HT1080 (cell line): ENCODE measurements around the gene MEI4. TPM values are rescaled to one million over a fixed set of nuclear protein-coding genes. Genes with fewer than 3 reads are reported as not detected.
A peak's percentile ranks its signal among the peaks of the same experiment; 100 is the strongest.
"Not testable (repeated sequence)": the region's sequence is repeated elsewhere in the genome, so short reads cannot be mapped to it uniquely, and the experiment has no call there.

Experiments used
- DNase-seq: peaks from one replicate; pipeline ENCODE4 v3.0.0-alpha.2; 2015; ENCODE audit warnings: low read depth
- total RNA-seq: library from RNA; depleted of rRNA; stranded (reverse); fragments of >200 nt; shearing (Covaris generic); gene quantifications from 2 replicates; pipeline ENCODE4 v1.2.3, GENCODE V29; 2014

Gene MEI4
- total RNA-seq, 1 experiment from 2014 or later, result 0.06 TPM

GRCh38 chr6:77813090-77813489 is 160.3 kb downstream of the MEI4 start:
- DNase-seq, result no peak

DNA sequence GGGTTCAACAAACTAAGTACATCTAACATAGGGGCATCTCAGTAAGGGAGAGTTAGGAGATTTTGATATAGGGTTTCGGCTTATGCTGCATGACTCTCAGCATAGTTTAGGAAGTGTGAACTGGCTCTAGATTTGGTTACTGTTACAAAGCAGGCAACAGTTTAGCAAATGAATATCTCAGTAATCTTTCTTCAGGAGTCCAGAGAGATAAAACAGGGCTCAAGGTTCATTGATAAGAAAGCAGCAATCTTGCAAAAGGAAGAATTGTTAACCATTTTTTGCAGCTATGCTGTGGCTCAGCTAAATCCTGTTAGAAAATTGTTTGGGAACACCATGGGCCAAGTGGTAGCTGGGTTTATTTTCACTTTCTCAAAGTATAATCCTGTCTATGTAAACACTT is 161.3 kb downstream of the MEI4 start:
- no peak for DNase-seq

DNA sequence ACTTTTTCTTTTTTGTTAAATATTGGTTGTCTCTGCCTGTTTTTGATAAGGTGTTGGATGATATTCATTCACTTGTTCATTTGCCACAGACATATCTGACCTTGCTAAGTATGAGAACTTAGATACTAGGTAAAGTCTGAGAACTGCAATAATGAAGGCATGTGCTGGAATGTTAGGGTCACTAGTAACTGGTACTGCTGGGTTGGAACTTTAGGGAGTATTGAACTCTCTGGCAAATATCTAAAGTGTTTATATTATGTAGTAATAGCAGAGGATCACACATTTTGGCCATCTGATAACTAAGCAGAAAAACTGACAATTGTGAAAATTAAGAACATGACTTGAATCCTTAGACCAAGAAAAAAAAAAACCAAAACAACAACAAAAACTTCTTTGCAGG is 162.7 kb downstream of the MEI4 start:
- no peak for DNase-seq

DNA sequence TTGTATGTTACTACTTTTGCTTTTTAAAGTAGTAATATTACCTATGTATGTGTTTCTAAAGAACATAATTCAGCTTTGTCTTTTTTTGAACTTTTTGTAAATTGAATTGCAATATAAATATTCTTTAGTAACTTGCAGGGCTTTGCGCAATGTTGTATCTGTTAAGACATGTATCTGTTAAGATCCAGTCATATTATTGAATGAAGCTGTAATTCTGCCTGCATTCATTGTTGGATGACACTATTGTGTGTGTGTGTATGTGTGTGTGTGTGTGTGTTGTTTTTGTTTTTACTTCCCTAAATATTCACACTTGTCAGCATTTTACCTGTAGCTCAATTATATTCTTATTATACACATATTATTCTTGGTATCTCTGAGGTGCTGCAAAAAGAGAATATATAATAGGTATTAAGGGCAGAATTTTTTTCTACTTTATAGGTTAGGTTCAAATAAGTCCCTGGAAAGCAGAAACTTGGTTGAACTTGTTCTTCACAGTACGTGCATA is 164.0 kb downstream of the MEI4 start:
- DNase-seq, result no peak

DNA sequence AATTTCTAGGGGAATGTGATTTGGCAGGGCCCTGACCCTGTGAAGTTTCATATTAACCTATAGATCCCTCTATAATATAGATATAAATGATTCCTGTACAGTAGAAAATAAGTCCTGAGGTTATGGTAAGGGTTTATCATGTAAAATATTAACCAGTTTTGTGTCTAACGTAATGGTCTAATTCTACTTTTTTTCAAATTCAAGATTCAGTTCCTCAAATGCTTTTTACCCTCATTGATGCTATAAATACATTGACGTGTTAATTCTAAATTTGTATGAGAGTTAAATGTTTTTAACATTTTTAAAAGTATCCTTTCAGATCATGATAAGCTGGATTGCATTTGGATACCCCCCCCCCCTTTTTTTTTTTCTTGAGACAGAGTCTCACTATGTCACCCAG is 169.4 kb downstream of the MEI4 start:
- DNase-seq, result no peak

GRCh38 chr6:77825204-77825603 is 172.4 kb downstream of the MEI4 start:
- no peak for DNase-seq

- no peak for DNase-seq
Measured at GRCh38 chr6:77829736-77830135, 176.9 kb downstream of the MEI4 start.

DNA sequence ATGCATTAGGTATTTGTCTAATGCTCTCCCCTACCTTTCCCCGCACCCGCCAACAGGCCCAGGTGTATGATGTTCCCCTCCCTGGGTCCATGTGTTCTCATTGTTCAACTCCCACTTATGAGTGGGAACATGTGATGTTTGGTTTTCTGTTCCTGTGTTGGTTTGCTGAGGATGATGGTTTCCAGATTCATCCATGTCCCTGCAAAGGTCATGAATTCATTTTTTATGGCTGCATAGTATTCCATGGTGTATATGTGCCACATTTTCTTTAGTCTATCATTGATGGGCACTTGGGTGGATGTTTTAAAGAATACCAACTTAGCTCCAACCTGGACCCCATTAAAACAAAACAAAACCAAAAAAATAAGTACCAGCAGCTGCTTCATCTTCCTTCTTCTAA is 180.9 kb downstream of the MEI4 start:
- not testable (repeated sequence) for DNase-seq

GRCh38 chr6:77834591-77834996 is 181.8 kb downstream of the MEI4 start:
- no peak for DNase-seq

DNA sequence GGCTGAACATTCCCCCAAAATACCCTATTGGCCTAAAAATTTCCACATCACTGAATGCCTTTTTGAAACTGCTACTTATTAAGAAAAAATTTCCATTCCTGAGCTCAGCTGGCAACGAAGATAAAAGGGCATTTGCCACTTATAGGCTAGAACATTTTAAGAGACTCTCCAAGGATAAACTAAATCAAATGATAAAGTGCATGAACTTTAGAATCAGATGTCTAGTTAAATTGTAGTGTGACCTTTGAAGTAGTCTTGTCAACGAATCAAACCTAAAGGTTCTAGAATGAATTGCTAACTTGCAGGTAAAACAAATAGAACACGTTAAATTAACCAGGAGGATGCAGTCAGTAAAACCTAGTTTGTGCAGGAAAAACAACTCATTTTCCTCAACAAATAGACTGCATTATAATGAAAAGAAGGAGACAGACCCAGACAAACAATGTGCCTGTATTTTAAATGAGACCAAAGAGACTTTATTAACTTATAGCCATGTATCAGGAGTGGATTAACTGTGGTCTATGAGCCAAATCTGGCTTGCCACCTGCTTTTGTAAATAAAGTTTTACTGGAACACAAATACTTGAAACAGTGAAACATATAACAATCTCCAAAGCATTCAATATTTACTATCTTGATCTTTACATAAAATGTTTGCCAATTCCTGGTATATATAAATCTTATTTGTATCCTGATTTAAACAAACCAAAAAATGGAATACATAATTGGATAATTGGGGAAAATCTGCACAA is 184.4 kb downstream of the MEI4 start:
- DNase-seq, result no peak

DNA sequence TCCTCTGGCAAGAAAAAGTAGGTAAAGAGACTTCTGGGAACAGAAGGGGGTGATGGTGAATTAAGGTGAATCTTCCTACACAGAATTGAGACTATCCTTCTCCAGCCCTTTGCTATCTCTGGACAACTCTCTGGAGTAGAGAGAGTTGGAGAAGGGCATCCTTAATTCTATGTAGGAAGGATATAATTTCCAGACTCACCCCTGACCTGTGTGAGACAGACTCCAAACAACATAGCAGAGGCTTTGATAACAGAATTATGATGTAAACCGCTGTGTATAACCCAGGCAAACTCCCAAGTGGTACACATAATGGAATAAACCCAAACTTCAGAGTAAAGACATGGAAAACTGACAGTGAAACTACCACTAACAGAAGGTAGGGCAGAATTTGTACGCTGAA is 186.5 kb downstream of the MEI4 start:
- no peak for DNase-seq

DNA sequence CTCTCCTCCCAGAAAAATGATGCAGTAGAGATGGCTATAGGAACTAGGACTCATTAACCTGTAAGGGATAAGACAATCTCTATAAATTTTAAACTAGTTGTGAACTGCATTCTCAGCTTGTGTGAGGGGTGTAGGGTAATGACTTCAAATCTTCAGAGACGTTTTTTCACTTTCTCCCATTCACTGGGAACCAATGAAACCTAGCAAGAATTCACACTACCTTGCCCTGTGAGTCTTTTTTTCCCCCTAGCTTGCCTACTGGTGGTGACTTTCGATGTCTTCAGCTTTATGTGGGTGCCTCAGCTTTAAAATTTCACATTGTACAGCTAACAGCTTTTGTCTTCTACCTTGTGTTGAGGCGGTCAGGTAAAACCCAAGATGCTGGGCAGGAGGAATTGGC is 192.0 kb downstream of the MEI4 start:
- DNase-seq, result no peak

GRCh38 chr6:77853401-77853800 is 200.6 kb downstream of the MEI4 start:
- DNase-seq, result no peak

GRCh38 chr6:77856391-77856790 is 203.6 kb downstream of the MEI4 start:
- no peak for DNase-seq

DNA sequence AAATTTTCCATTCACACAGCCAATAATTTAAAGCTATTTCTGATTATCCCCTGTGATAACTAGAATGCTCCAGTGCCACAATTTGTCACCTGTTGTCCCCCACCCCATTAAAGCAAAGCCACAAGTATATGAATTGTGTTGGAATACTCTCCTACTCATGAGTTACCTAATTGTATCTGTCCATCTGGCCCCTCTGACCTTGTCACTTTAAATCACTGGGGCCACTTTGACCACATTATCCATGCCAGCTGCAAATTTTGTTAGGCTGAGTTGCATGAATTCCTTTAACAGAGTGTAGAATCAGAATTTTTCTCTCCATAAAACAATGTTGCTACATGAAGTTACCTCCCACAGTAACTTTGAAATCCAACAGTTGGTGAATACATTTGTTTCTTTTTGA is 204.6 kb downstream of the MEI4 start:
- no peak for DNase-seq

DNA sequence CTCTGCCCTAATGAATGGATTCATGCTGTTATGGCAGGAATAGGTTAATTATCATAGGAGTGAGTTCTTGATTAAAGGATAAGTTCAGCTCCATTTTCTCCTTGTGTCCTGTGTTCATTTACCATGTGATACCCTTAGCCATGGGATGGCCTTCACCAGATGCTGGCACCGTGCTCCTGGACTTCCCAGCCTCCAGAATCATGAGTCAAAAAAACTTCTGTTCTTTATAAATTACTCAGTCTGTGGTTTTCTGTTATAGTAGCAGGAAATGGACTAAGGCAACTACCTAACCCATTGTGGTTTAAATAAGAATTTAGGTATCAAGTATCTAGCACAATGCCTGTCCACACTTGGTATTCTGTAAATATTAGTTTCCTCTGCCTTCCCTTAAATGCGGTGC is 223.5 kb downstream of the MEI4 start:
- DNase-seq, result peak; percentile 69

DNA sequence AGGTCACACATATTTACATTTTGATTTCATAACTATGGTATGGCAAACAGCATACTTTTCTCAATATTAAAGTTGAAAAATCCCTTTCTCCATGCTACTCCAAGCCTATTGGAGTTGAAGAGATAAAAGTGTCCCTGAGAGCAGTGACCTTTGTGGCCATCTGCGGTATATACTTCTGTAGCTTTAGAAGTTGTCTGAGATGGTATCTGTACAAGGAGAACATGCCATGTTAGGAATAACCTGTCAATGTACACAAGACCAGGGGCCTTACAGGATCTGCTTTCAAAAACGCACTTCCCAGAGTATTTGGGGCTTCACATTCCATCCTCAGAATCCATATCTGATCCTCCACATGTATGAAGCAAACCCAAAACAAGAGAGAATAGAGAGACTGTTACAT is 226.7 kb downstream of the MEI4 start:
- no peak for DNase-seq

DNA sequence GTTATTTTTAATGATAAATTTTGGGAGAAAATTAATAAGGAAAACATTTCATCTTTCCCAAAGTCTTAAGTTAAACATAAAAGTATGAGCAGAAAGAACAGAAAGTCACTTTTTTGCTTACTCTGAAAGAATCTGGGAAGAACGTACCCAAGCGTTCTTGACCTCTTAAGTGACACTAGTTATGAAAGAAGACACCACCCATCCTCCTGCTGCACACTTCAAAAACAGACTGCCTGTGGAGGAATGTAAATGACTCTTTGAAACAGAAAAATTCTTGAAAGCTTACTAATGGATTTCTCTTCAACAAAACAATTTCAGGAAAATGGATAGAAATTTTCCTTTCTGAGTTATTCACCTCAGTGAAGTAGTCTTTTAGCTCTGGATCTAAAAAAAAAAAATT is 227.7 kb downstream of the MEI4 start:
- DNase-seq, result peak; percentile 34

DNA sequence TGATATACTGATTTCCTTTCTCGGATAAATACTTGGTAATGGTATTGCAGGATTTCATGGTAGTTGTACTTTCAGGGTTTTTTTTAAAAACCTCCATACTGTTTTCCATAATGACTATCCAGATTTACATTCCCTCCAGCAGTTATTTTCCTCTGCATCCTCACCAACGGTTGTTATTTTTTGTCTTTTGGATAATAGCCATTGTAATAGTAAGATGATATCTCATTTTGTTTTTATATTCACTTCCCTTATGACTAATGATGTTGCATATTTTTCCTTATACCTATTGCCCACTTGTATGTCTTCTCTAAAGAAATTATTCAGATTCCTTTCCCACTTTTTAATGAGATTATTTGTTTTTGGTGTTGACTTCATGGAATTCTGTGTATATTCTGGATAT is 231.0 kb downstream of the MEI4 start:
- DNase-seq, result no peak

DNA sequence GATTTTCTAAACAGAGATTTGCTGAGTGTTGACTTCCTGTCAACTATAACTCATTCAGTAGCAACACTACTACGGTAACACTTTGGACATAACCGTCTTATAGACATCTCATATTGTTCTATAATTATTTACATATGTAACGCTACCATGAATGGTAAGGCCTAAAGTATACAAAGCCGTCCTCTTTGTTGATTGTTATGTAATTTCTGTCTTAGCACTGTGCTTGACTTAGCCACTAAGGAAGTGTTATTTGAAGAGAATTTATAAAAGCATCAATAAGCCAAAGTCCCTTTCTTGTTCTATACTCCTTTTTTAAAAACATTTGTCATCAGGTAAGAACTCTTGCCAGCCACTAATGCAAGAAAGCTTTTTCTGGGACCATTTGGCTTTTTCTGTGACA is 240.6 kb downstream of the MEI4 start:
- DNase-seq, result no peak

GRCh38 chr6:77906070-77906469 is 253.2 kb downstream of the MEI4 start:
- no peak for DNase-seq

- no peak for DNase-seq
Measured at GRCh38 chr6:77910826-77911225, 258.0 kb downstream of the MEI4 start.

GRCh38 chr6:77926198-77926751 is 273.4 kb downstream of the MEI4 start:
- DNase-seq, result no peak
